Neural cell (in vitro differentiated cells): Measurements from ENCODE around the gene PRPF40B. TPM values are rescaled to one million over a fixed set of nuclear protein-coding genes. Genes with fewer than 3 reads are reported as not detected.

Experiments used
- H2AFZ ChIP-seq: fragments of 200-600, 300-800 bp; sonication (generic), shearing (Covaris generic); 2 replicates; pipeline ENCODE4 v1.6.0; 2014; ENCODE audit warnings: low read depth, mild to moderate bottlenecking, antibody characterized with exemption, low read length, moderate library complexity
- H3F3A ChIP-seq: fragments of 200-600 bp; shearing (Covaris generic); 2 replicates; pipeline ENCODE4 v1.6.1; 2016; ENCODE audit warnings: mild to moderate bottlenecking, moderate library complexity, mixed read lengths, antibody characterized with exemption, low read length; ENCODE audit not compliant: insufficient read depth, poor library complexity, severe bottlenecking
- H3K27ac ChIP-seq: fragments of 200-600, 300-800 bp; sonication (generic), shearing (Covaris generic); 2 replicates; pipeline ENCODE4 v1.5.1; 2014; ENCODE audit warnings: mild to moderate bottlenecking, low read length, moderate library complexity
- H3K27me3 ChIP-seq: fragments of 300-800, 200-600 bp; sonication (generic), shearing (Covaris generic); 2 replicates; pipeline ENCODE4 v1.6.0; 2014; ENCODE audit warnings: mild to moderate bottlenecking, low read depth, low read length, moderate library complexity; ENCODE audit not compliant: insufficient read depth
- H3K36me3 ChIP-seq: fragments of 300-800, 200-600 bp; sonication (generic), shearing (Covaris generic); 2 replicates; pipeline ENCODE4 v1.5.1; 2014; ENCODE audit warnings: mild to moderate bottlenecking, antibody characterized with exemption, low read length, moderate library complexity; ENCODE audit not compliant: insufficient read depth
- H3K4me2 ChIP-seq: fragments of 300-800, 200-600 bp; sonication (generic), shearing (Covaris generic); 2 replicates; pipeline ENCODE4 v1.6.0; 2014; ENCODE audit warnings: mild to moderate bottlenecking, low read length
- H3K4me3 ChIP-seq: fragments of 300-800, 200-600 bp; sonication (generic), shearing (Covaris generic); 2 replicates; pipeline ENCODE4 v1.5.1; 2014; ENCODE audit warnings: mild to moderate bottlenecking, low read length, moderate library complexity
- H3K79me2 ChIP-seq: fragments of 200-600 bp; shearing (Covaris generic); replicated peaks from 2 replicates; pipeline ENCODE4 v1.6.0; 2014; ENCODE audit warnings: mild to moderate bottlenecking, low read length, moderate library complexity; ENCODE audit not compliant: insufficient read depth
- H3K9ac ChIP-seq: fragments of 300-800, 200-600 bp; sonication (generic), shearing (Covaris generic); 2 replicates; pipeline ENCODE4 v1.6.1; 2016; ENCODE audit warnings: mild to moderate bottlenecking, low read length, mixed read lengths
- H3K9me2 ChIP-seq: fragments of 200-600 bp; shearing (Covaris generic); 2 replicates; pipeline ENCODE4 v1.6.1; 2016; ENCODE audit warnings: mild to moderate bottlenecking, low read length, mixed read lengths; ENCODE audit not compliant: insufficient read depth
- H3K9me3 ChIP-seq: fragments of 200-600, 300-800 bp; sonication (generic), shearing (Covaris generic); 2 replicates; pipeline ENCODE4 v1.6.1; 2016; ENCODE audit warnings: mild to moderate bottlenecking, mixed run types, low read length, moderate library complexity, mixed read lengths
- H4K20me1 ChIP-seq: fragments of 200-600 bp; shearing (Covaris generic); 2 replicates; pipeline ENCODE4 v1.6.1; 2016; ENCODE audit warnings: mild to moderate bottlenecking, mixed run types; ENCODE audit not compliant: insufficient read depth
- EP300 ChIP-seq: fragments of 450-650 bp; conservative IDR thresholded peaks from 2 replicates; pipeline ENCODE4 v1.6.1; 2014; ENCODE audit warnings: antibody characterized with exemption, mild to moderate bottlenecking, moderate library complexity; ENCODE audit not compliant: poor library complexity, severe bottlenecking
- EZH2 ChIP-seq: fragments of 200-600, 300-800 bp; shearing (Covaris generic), sonication (generic); IDR thresholded peaks from 2 replicates; pipeline ENCODE4 v1.6.1; 2014; ENCODE audit warnings: antibody characterized with exemption, low read length, borderline replicate concordance, mild to moderate bottlenecking; ENCODE audit not compliant: insufficient read depth, poor library complexity, severe bottlenecking
- MXI1 ChIP-seq: fragments of 450-650 bp; conservative IDR thresholded peaks from 2 replicates; pipeline ENCODE4 v1.6.1; 2014; ENCODE audit warnings: antibody characterized with exemption, mild to moderate bottlenecking; ENCODE audit not compliant: poor library complexity, severe bottlenecking
- POLR2AphosphoS5 ChIP-seq: IDR thresholded peaks from 2 replicates; pipeline ENCODE4 v1.6.1; 2012
- RAD21 ChIP-seq: fragments of 450-650 bp; conservative IDR thresholded peaks from 2 replicates; pipeline ENCODE4 v1.6.1; 2014; ENCODE audit warnings: antibody characterized with exemption, mild to moderate bottlenecking, moderate library complexity
- SMC3 ChIP-seq: fragments of 450-650 bp; conservative IDR thresholded peaks from 2 replicates; pipeline ENCODE4 v1.6.1; 2014; ENCODE audit warnings: antibody characterized with exemption, mild to moderate bottlenecking, moderate library complexity; ENCODE audit not compliant: poor library complexity
- TAF1 ChIP-seq: IDR thresholded peaks from 2 replicates; pipeline ENCODE4 v1.6.1; 2012; ENCODE audit warnings: low read depth
- polyA plus RNA-seq: library from polyadenylated mRNA; depleted of rRNA; stranded (reverse); fragments of >200 nt; gene quantifications from 2 replicates; pipeline ENCODE4 v1.2.3, GENCODE V29; 2014
- TF ChIP-seq, protein P1 (sequence below): fragments of 450-650 bp; IDR thresholded peaks from 2 replicates; pipeline ENCODE4 v1.5.1; 2014; ENCODE audit warnings: antibody characterized with exemption, mild to moderate bottlenecking, moderate library complexity; ENCODE audit not compliant: poor library complexity, severe bottlenecking
- TF ChIP-seq, protein P2 (sequence below): IDR thresholded peaks from 2 replicates; pipeline ENCODE4 v1.6.1; 2012; ENCODE audit warnings: borderline replicate concordance

The PRPF40B gene
- polyA plus RNA-seq, 1 donor from 2014 or later = 42.0 TPM

DNA sequence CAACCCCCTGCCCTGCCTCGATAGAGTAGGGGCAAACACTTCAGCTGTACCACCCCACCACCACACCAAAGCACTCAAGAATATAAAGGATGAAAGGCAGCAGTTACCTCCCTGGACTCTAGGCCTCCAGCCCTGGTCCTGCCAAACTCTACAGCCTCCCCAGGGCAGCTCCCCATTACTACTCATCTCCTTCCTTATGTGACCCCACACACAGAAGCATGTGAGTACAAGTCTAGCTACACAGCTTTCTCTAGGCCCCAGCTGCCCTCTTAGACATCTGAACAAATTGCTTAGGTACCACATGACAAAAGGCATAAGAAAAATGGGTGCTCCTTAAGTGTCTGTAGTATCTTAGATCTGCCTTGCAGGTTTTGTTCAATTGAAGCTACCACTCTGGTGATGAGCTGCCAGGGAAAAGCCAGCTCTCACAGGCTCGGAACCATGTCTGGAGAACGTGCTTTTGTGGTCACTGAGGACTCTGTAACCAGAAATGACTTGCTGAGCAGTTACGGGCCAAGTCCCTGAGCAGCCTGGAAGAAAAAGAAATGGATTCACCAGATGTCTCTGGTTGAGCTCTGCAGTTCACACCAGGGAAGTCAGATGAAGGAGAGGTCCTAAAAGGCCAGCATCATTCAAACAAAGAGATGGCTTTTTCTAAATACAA, 51.1 kb downstream of the PRPF40B start:
- TF ChIP-seq RAD21 = no peak
- TF ChIP-seq MXI1 = no peak
- TF ChIP-seq TAF1 = no peak
- TF ChIP-seq, protein P1, sequence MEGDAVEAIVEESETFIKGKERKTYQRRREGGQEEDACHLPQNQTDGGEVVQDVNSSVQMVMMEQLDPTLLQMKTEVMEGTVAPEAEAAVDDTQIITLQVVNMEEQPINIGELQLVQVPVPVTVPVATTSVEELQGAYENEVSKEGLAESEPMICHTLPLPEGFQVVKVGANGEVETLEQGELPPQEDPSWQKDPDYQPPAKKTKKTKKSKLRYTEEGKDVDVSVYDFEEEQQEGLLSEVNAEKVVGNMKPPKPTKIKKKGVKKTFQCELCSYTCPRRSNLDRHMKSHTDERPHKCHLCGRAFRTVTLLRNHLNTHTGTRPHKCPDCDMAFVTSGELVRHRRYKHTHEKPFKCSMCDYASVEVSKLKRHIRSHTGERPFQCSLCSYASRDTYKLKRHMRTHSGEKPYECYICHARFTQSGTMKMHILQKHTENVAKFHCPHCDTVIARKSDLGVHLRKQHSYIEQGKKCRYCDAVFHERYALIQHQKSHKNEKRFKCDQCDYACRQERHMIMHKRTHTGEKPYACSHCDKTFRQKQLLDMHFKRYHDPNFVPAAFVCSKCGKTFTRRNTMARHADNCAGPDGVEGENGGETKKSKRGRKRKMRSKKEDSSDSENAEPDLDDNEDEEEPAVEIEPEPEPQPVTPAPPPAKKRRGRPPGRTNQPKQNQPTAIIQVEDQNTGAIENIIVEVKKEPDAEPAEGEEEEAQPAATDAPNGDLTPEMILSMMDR = no peak
- TF ChIP-seq EZH2 = no peak
- no peak for TF ChIP-seq SMC3
- no peak for TF ChIP-seq EP300
- no peak for TF ChIP-seq POLR2AphosphoS5
- TF ChIP-seq, protein P2, sequence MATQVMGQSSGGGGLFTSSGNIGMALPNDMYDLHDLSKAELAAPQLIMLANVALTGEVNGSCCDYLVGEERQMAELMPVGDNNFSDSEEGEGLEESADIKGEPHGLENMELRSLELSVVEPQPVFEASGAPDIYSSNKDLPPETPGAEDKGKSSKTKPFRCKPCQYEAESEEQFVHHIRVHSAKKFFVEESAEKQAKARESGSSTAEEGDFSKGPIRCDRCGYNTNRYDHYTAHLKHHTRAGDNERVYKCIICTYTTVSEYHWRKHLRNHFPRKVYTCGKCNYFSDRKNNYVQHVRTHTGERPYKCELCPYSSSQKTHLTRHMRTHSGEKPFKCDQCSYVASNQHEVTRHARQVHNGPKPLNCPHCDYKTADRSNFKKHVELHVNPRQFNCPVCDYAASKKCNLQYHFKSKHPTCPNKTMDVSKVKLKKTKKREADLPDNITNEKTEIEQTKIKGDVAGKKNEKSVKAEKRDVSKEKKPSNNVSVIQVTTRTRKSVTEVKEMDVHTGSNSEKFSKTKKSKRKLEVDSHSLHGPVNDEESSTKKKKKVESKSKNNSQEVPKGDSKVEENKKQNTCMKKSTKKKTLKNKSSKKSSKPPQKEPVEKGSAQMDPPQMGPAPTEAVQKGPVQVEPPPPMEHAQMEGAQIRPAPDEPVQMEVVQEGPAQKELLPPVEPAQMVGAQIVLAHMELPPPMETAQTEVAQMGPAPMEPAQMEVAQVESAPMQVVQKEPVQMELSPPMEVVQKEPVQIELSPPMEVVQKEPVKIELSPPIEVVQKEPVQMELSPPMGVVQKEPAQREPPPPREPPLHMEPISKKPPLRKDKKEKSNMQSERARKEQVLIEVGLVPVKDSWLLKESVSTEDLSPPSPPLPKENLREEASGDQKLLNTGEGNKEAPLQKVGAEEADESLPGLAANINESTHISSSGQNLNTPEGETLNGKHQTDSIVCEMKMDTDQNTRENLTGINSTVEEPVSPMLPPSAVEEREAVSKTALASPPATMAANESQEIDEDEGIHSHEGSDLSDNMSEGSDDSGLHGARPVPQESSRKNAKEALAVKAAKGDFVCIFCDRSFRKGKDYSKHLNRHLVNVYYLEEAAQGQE = no peak
- no peaks in the 10 kb centered on the region for H4K20me1 ChIP-seq
- H3K9me3 ChIP-seq = no peaks in the 10 kb centered on the region
- H3K9ac ChIP-seq = no peak overlapping the region
- H3K36me3 ChIP-seq = no peaks in the 10 kb centered on the region
- H3K9me2 ChIP-seq = no peaks in the 10 kb centered on the region
- H3K27me3 ChIP-seq = no peaks in the 10 kb centered on the region
- no peak overlapping the region for H3K4me3 ChIP-seq
- no peak overlapping the region for H3K4me2 ChIP-seq
- H3K27ac ChIP-seq = no peak overlapping the region
- no peaks in the 10 kb centered on the region for H3K79me2 ChIP-seq
- no peak overlapping the region for H2AFZ ChIP-seq
- no peaks in the 10 kb centered on the region for H3F3A ChIP-seq

DNA sequence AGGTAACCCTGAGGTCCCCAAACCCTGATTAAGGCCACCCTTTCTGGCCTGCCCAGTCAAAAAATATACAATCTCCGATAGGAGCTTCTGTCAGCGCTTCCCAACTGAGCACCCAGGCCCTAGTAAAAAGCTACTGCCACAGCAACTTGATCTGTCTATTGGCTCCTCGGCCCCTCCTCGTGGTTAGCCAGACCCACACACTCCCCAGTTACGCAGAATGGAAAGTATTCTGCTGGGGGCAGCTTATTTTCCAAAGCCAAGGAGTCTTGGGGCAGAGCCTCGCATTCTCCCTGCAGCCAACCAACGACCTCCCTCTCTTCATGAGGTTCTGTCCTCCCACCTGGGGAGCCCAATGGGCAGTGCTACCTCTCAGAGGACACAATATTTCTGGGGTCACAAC, 51.8 kb downstream of the PRPF40B start:
- H3F3A ChIP-seq = no peaks in the 10 kb centered on the region
- no peak overlapping the region for H3K27ac ChIP-seq
- no peak overlapping the region for H3K4me3 ChIP-seq
- H4K20me1 ChIP-seq = no peaks in the 10 kb centered on the region
- H3K79me2 ChIP-seq = no peaks in the 10 kb centered on the region
- no peak overlapping the region for H2AFZ ChIP-seq
- no peaks in the 10 kb centered on the region for H3K36me3 ChIP-seq
- no peaks in the 10 kb centered on the region for H3K9me2 ChIP-seq
- H3K9me3 ChIP-seq = no peaks in the 10 kb centered on the region
- no peaks in the 10 kb centered on the region for H3K27me3 ChIP-seq
- H3K4me2 ChIP-seq = no peak overlapping the region
- TF ChIP-seq SMC3 (no peak), RAD21 (no peak)
- no peak overlapping the region for H3K9ac ChIP-seq

DNA sequence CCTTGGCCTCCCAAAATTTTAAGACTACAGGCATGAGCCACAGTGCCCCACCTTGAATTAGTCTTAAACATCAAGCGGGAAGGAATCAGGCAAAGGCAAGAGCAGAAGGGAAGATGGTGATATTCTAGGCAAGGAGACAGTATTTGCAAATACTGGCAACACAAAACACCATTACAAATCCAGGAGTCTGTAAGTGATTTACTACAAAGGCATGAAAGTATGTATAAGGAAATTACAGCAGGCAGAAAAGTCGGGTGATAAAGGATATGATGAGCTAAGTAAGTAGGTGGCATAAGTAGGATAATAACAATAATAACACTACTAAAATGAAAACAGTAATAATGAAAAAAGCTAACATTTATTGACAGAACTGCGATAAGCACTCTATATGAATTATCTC, 55.4 kb downstream of the PRPF40B start:
- no peak overlapping the region for H3K27ac ChIP-seq
- no peaks in the 10 kb centered on the region for H3K9me2 ChIP-seq
- H3K4me2 ChIP-seq = no peak overlapping the region
- no peak overlapping the region for H3K9ac ChIP-seq
- H3F3A ChIP-seq = no peaks in the 10 kb centered on the region
- TF ChIP-seq EZH2 = no peak
- TF ChIP-seq POLR2AphosphoS5 = no peak
- TF ChIP-seq TAF1 = no peak
- TF ChIP-seq MXI1 = no peak
- TF ChIP-seq, protein P1 = no peak
- TF ChIP-seq, protein P2 = no peak
- TF ChIP-seq SMC3 = no peak
- no peak for TF ChIP-seq RAD21
- no peak for TF ChIP-seq EP300
- no peaks in the 10 kb centered on the region for H4K20me1 ChIP-seq
- H3K4me3 ChIP-seq = no peak overlapping the region
- no peaks in the 10 kb centered on the region for H3K27me3 ChIP-seq
- no peak overlapping the region for H2AFZ ChIP-seq
- no peaks in the 10 kb centered on the region for H3K9me3 ChIP-seq
- H3K36me3 ChIP-seq = no peaks in the 10 kb centered on the region
- H3K79me2 ChIP-seq = no peaks in the 10 kb centered on the region
